NCI-H1092 (cell line): ENCODE measurements around the gene FIGN.

Experiments
- DNase-seq: peaks from one replicate; lab custom pipeline; 2025; lab: John Stamatoyannopoulos, UW

The FIGN gene

DNA sequence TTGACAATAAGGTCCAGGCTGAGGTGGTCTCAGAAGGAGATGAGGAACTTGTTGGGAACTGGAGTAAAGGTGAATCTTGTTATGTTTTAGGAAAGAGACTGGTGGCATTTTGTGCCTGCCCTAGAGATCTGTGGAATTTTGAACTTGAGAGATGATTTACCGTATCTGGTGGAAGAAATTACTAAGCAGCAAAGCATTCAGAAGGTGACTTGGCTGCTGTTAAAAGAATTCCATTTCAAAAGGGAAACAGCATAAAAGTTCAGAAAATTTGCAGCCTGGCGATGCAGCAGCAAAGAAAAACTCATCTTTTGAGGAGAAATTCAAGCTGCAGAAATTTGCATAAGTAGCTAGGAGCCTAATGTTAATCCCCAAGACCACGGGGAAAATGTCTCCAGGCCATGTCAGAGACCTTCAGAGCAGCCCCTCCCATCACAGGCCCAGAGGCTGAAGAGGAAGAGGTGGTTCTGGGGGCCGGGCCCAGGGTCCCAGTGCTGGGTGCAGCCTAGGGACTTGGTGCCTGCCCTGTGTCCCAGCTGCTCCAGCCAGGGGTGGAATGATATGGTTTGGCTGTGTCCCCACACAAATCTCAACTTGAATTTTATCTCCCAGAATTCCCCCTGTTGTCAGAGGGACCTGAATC, 73.5 kb downstream of the FIGN start:
- no peak for DNase-seq

DNA sequence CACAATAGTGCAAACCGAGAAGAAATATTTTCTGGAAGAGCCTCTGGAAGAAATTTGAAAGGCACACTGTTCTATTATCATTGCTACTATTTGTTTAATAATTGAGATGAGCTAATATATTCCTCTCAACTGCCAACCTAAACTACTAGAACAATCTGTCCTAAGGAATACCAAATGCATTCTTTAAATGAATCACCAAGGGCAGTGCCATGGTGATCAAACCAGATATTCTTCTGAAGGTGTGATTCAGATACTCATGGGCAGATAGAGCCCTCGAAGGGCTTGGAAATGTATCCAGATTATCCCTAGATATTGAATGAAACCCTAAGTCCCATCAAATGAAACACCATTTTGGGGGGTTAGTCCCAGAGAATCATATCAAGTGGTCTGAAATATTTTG, 76.6 kb downstream of the FIGN start:
- DNase-seq: no peak

DNA sequence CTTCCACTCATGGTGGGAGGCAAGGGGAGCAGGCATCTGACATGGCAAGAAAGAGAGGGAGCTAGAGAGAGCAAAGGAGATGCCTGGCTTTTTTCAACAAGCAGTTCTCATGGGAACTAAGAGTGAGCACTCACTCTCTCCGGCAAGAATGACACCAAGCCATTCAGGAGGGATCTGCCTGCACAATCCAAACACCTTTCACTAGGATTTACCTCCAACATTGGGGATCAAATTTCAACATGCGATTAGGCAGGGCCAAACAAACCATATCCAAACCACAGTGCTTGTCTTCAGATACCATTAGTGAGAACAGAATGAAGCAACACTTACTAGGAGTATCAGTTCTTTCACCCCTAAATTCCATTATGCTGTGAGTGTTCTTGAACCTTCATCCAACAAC, 77.3 kb downstream of the FIGN start:
- no peak for DNase-seq

DNA sequence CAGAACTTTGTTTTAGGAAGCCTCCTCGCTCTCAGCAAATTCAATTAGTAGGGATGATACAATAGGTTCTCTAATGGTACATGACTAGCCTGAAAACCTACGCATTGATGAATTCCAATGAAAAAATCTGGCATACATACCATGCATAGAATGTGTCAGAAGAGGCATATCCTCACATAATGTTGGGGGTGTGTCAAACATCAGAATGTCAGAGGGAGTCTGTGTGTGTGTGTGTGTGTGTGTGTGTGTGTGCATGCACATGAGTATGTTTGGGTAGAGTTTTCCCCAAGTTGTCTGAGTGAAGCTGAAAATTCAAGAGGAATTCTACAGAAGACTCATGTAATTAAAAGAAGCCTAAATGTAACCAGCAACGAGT, 78.5 kb downstream of the FIGN start:
- no peak for DNase-seq

DNA sequence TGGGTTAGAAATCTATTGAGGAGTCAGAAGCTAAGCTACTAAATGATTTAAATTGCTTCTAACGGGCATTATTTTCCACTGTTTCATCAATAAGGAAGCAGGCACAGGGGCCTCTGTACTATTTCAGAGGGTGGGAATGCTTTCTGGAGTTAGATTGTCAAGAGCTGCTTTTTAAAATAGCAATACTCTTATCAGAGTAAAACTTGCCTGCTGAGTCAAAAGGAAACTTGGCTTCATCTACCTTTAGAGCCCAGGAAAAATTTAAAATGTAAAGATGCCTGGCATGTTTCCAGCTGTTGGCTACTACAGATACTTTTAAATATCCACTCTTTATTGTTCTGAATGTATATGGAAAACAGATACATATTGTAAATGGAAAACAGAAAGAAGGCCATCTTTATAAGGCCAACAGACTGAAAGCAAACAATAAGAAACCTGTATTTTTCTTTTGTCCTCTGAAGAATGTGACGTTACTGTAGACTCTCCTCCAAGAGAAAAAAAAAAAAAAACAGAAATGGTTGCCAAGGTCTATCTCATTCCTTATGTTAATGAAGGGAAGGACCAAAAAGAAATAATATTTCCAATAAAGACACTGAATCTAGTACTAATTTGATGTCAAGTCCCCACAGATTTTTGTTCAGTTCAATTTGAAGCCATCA, 79.1 kb downstream of the FIGN start:
- DNase-seq: no peak

DNA sequence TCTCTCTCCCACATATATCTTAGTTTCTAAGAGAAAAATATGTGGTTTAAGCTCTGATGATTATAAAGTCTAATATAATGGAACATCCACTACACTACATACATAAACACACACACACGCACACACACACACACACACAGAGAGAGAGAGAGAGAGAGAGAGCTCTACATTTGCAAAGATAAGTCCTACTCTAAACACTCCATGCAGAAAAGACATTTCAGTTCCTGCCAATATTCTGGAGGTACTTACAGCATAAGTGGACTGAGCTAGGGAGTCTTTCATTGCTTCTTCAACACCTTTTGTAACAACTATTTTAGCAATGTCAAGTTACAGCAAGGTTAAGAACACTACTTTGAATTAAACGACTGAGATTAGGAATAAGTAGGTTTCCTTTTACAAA, 80.1 kb downstream of the FIGN start:
- DNase-seq: no peak

DNA sequence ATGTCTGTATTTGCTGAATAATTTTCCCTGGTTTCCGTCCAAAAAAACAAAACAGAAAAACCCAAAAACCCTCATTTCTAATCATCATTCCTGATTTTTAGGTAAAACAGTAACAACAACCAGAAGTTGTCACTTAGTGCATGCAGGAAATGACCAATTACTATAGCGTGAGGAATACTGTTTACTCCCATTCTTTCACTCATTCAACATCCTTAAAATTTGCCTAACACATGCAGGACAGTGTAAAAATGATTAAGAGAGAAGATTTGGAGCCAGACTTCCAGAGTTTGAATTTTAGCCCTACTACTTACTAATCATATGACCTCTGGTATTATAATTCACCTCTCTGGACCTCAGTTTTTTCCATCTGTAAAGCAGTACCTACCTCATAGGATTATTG, 83.1 kb downstream of the FIGN start:
- DNase-seq: no peak

DNA sequence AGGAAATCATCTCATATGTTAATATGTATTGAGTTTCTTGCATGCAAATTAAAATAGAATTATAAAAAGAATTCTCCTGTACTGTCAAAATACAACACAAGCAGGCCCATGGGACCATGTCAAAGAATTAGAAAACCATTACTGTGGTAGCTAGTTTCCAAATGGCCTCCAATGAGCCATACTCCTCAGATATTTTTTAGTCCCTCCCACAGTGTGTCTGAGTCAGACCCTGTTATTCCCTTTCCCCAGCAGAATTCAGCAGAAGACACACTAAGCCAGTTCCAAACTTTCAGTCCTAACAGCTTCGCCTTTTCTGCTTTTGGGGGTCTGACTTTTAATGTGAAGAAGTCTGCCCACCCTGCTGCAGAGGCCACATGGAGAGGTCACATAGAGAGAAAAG, 86.7 kb downstream of the FIGN start:
- DNase-seq: no peak

DNA sequence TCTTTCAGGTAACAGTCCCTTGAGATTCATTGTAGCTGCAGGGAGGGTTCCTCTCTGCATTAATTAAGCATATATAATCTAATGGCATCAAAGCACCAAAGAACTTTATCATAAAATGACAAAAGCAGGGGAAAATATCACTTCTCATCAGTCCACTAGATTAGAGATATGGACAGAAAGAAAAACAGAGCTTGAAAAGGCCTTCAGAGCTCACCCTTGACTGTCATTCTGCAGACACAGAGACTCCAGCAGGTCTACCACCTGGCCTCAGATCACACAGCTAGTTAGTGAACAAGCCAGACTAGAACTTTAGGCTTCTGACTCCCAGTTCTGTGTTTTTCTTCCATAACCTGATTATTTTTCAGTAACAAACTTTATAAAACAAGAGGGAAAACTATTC, 88.5 kb downstream of the FIGN start:
- no peak for DNase-seq

DNA sequence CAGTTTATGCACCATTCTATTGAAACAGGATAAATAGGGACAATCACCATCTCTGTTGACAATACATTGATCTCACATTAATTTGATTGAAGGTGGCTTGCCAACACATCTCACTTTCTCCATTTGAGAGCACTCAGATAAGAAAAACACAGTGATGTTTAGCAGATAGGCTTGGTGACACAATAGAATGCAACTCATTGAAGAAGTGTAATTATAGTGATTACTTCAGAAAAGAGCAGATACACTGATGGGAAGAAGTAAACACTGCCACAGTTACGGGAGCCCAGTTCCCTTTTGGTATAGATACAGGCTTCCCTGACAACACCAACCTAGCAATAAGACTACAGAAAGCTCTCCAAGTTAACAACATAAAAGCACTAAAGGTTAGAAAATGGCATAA, 89.1 kb downstream of the FIGN start:
- DNase-seq: no peak

DNA sequence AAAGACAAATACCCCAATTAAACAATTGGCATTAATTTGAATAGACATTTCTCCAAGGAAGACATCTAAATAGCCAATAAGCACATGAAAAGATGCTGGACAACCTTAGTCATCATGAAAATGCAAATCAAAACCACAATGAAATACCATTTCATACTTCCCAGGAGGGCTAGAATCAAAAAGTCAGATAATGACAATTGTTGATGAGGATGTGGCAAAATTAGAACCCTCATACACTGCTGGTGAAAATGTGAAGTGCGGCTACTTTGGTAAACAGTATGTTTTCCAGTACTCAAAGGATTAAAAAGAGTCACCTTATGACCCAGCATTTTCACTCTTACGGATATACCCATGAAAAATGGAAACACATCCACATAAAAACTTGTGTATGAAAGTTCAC, 91.6 kb downstream of the FIGN start:
- no peak for DNase-seq

DNA sequence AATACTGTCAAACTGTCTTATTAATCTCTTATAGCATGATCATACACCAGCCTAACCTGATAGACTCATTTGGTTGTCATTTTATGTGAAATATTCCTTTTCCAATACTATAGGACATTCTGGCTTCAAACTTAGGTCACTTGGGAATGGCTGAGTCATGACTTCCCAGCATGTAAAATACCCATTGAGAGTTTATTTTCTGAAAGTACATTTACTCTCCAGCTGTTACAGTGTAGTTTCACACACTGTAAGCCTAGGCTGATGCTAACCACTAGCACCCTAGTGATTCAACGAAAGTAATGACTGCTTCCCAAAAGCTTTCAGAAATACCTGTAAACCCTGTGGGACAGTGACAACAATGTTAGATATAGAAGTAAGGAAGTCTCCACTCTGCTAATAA, 93.8 kb downstream of the FIGN start:
- no peak for DNase-seq

DNA sequence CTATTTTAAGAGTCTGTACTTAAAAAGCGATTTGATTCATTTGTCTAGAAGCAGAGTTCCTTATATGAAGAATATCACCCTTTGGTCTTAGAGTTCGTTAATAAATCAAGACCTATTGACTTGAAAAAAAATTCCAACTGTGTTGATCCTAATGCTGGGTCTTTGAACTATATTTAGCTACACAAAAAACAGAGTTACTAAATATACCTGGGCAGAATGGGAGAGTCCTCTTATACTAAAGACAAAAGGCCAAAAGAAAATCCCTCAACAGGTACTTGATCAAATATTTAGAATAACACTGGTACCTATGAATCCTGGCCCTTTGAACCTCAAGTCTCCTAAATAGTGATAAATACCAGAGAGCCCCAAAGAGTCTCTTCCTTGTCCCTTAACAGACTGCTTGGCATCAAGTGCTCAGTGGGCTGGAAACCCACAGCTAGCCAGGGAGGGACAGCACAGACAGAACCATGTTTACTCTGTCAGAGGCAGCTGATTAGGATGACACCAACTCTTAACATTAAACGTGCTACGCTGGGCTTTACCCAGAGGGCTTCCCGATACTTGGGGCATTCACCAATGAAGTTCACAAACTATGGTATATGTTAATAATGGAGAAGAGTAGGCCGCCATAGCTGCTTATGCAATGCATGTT, 95.1 kb downstream of the FIGN start:
- no peak for DNase-seq

DNA sequence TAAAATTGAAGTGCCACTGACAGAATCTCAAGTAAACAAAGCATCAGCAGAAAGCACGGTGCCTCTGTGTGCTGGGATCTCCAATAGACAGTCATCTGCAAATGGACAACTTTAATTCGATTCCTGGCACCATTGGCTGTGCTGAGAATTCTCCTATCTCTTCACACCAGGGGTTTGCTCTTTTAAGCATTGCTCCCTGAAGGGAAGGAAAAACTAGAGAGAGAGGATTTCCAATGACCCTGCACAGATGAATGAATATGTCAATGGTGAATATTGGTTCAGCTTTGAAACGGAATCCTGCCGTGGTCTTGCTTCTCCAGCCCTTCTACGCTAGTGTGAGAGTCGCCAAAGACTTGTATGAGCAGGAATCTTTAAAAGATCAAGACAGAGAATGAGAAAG, 97.9 kb downstream of the FIGN start:
- no peak for DNase-seq

DNA sequence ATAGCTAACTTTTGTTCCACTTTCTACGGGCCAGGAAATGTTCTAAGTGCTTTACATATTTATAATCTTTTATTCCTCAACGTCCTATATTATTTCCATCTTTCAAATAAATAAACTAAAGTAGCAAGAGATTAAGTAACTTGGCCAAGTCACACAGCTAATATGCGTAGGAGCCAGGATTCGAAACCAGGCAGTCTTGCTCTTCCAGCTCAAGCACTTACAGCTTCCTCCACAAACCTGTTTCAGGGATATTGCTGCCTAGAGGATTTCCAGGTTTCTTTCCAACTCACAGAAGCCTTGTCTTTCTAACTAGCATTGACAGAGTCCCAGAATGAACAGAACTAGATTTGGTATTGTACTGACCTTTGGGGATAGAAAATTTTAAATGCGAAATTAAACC, 102.5 kb downstream of the FIGN start:
- no peak for DNase-seq

DNA sequence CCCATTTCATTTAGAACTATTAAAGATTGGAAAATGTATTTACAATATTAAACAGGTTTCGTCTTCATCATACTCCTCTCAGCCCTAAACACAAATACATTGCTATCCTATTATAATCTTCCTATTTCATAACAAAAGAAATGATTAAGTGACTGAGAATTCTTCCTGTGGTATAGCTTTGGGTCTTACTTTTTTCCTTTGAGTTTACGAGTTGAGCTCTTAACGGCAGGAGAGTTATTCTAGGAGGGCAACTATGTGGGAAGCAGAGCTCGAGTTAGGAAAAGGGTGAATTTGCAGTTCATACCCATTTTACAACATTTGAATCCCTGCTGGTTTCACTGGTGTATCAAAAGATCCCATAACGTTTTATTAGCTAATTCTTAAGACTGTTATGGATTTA, 105.0 kb downstream of the FIGN start:
- DNase-seq: no peak

DNA sequence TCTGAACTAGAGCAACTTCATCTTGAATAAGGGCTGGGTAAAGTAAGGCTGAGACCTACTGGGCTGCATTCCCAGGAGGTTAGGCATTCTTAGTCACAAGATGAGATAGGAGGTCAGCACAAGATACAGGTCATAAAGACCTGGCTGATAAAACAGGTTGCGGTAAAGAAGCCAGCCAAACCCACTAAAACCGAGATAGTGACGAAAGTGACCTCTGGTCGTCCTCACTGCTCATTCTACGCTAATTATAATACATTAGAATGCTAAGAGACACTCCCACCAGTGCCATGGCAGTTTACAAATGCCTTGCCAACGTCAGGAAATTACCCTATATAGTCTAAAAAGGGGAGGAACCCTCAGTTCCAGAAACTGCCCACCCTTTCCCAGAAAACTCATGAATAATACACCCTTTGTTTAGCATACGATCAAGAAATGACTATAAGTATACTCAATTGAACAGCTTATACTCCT, 109.1 kb downstream of the FIGN start:
- DNase-seq: no peak

DNA sequence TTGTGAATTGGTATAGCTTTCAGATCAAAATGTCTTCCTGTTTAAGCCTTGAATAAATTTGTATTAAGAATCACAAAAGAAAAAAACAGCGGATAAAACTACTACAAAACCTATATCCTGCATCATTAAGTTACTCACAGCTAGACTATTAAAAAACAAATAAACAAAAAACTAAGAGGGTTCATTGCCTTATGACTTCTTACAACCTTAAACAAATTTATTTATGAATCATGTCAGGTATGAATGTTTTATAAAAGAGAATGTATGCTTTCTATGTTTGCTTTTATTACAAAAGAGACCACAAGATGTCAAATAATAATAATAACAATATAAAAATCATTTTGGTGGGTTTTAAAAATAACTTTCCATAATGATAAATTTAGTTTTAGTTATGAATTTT, 109.6 kb downstream of the FIGN start:
- DNase-seq: no peak

DNA sequence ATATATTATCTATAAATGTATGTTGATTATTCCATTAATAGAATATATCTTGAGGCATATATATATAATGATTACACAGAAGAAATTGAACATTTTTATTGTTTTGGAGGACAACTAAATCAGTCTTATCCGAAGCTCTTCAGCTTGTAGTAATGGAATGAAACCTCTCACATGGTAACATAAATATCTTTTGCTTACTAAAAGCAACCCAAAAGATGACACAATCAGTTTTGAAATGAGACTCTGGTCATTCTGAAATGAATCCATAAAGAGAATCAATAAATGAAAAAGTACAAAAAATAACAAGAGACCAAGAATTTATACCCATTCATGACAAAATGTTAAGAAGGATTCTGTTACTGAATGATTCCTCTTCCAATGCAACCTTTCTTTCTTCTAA, 110.2 kb downstream of the FIGN start:
- DNase-seq: no peak

DNA sequence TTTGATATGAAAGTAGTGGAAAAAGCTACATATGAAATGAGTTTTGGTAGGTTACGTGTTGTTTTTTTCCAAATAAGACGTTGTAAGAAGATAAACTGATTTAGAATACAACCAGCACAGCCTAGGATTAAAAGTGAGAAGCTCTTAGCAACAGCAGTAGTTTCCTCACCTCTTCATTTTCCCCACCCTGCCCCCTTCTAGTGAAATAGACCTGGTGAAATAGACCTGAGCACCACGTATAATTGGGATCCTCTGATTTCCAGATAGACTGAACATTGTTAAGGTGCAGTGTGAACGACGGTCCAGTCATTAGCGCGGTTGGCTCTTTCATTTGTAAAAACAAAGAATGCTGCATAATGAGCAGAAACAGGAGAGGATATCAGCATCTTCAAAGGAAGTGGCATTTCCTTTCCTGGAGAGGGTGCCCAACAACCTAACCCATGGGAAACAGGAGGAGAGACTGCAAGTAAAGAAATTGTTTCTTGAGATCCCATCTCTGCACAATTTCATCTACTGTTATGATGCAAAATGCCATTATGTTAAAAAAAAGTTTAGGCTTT, 114.3 kb downstream of the FIGN start:
- no peak for DNase-seq

DNA sequence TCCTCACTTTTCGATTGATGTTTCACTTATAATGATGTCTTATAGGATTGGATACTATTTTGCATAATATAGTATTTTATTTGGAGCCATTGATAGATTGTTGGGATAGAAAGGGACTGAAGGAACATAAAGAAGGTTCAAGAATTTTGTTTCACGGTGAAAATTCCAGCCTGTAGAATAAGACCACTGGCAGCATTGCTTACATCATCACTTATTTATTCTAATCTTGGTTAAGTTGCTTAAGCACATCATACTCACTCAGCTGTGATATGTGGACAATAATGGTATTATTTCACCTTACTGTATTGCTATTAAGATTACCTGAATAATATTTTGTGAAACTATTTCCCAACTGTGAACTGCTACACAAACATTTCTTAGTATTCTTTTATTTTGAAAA, 118.3 kb downstream of the FIGN start:
- DNase-seq: no peak

DNA sequence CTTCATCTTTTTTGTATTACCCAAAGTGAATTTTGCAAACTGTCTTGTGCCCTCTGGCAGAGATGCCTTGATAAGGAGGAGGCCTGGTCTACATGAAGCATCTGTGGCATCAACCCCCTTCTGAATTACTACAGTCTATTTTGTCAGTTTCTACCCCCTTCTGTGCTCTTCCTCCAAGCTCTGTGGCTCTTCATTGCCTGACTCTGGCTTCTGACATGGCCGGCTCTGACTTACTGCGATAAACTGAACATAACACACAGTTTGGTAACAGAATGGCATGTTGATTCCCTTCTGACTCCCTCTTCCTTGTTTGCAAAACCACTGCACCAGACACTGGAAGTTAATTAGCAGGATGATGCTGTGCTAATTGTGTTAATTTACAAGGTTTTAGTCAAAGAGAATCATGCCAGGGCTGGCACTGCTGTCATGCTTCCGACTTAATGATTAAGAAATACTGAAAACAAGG, 122.5 kb downstream of the FIGN start:
- DNase-seq: no peak

DNA sequence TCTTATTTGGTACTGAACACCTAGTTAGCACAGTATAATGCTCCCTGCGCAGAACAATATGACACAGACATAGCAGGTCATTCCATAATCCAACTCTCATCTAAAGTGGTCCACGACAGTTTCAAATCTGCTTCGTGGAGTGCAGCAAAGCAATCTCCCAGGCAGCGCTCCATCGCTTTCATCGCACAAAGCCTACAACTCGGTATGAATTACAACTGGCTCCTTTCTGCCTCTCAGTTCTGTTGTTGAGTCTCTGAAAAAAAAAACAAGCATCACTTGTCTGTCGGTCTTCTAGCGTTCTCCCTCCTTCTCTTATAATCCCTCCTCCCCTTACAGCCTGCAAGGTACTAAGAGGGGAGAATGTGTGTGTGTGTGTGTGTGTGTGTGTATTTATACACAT, 123.5 kb downstream of the FIGN start:
- no peak for DNase-seq
